ENCODE results near the gene RANBP1.

- TF ChIP-seq GATA2 (IDR thresholded peaks at IDR 0.05; ENCODE audit: low read depth, low read length) (no peak), GATA3 (IDR thresholded peaks at IDR 0.05; ENCODE audit: low read depth, low read length) (no peak)
Measured at GRCh38 chr22:20086763-20087162, 29.1 kb upstream of the RANBP1 start.

All from SH-SY5Y (cell line).